Osteoblast (primary cell): ENCODE measurements around the gene CTNNA2. TPM values are rescaled to one million over a fixed set of nuclear protein-coding genes. Genes with fewer than 3 reads are reported as not detected.

Experiments
- DNase-seq: peaks from one replicate; pipeline ENCODE4 v3.0.0; 2011; ENCODE audit warnings: low spot score, mixed read lengths; ENCODE audit not compliant: insufficient read length; ENCODE audit errors: missing footprints
- H2AFZ ChIP-seq: 2 replicates; pipeline ENCODE4 v1.6.0; 2011; ENCODE audit warnings: mild to moderate bottlenecking, low read length
- H3K27ac ChIP-seq: 2 replicates; pipeline ENCODE4 v1.5.1; 2011; ENCODE audit warnings: mild to moderate bottlenecking, low read depth, low read length, moderate library complexity
- H3K27me3 ChIP-seq: 2 replicates; pipeline ENCODE4 v1.6.0; 2012; ENCODE audit warnings: mild to moderate bottlenecking, control low read depth, inconsistent platforms, low read length, moderate library complexity; ENCODE audit not compliant: insufficient read depth
- H3K36me3 ChIP-seq: 2 replicates; pipeline ENCODE4 v1.5.1; 2011; ENCODE audit warnings: mild to moderate bottlenecking, low read length, control low read depth, moderate library complexity; ENCODE audit not compliant: insufficient read depth
- H3K4me1 ChIP-seq: 2 replicates; pipeline ENCODE4 v1.5.1; 2011; ENCODE audit warnings: mild to moderate bottlenecking, low read length, control low read depth, moderate library complexity; ENCODE audit not compliant: insufficient read depth
- H3K4me2 ChIP-seq: 2 replicates; pipeline ENCODE4 v1.6.0; 2011; ENCODE audit warnings: mild to moderate bottlenecking, low read length; ENCODE audit not compliant: insufficient read depth
- H3K4me3 ChIP-seq: fragments of 200-600 bp; sonication (generic); 3 replicates; pipeline ENCODE4 v1.5.1; 2012; ENCODE audit warnings: mild to moderate bottlenecking, low read length, inconsistent platforms; ENCODE audit not compliant: insufficient read depth
- H3K79me2 ChIP-seq: 2 replicates; pipeline ENCODE4 v1.6.0; 2012; ENCODE audit warnings: mild to moderate bottlenecking, low read length, control low read depth, inconsistent platforms; ENCODE audit not compliant: insufficient read depth
- H3K9me3 ChIP-seq: 2 replicates; pipeline ENCODE4 v1.5.1; 2011; ENCODE audit warnings: low read depth, low read length, control low read depth
- H4K20me1 ChIP-seq: 2 replicates; pipeline ENCODE4 v1.6.0; 2012; ENCODE audit warnings: mild to moderate bottlenecking, low read length, control low read depth; ENCODE audit not compliant: insufficient read depth
- total RNA-seq: library from RNA; depleted of rRNA; stranded (reverse); fragments of >200 nt; gene quantifications from 2 replicates; pipeline ENCODE4 v1.2.3, GENCODE V29; 2012
- TF ChIP-seq, protein P1 (sequence below): IDR thresholded peaks from 2 replicates; pipeline ENCODE4 v1.5.1; 2011; ENCODE audit warnings: mild to moderate bottlenecking, low read depth, low read length, moderate library complexity; ENCODE audit errors: extremely low read depth

Gene CTNNA2
- total RNA-seq, 1 donor = not detected

DNA sequence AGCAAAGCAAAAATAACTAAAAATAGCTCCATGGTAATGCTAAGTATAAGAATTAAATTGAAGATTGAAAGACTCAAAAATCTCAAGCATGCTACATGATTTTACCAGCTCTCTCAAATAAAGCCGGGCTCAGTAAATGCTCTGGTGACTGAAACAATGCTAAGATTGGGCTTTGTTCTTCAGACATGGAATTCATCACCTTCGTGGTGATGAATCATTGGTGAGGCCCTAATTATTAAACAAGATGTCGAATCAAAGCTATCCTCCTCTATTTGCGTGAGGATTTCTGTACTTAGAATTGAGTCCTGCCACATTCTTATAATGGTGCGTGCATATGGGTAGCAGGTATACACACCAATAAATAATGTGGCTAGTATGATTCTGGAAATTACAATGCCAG lies 850.5 kb downstream of the CTNNA2 start:
- Histone ChIP-seq H3K27ac (no peak overlapping the region), H3K36me3 (no peaks in the 10 kb centered on the region), H3K4me1 (no peaks in the 10 kb centered on the region), H3K4me2 (no peak overlapping the region), H4K20me1 (no peaks in the 10 kb centered on the region), H3K27me3 (no peaks in the 10 kb centered on the region), H3K9me3 (no peaks in the 10 kb centered on the region), H3K79me2 (no peaks in the 10 kb centered on the region), H2AFZ (no peak overlapping the region), H3K4me3 (no peak overlapping the region)
- DNase-seq = no peak
- TF ChIP-seq, protein P1, sequence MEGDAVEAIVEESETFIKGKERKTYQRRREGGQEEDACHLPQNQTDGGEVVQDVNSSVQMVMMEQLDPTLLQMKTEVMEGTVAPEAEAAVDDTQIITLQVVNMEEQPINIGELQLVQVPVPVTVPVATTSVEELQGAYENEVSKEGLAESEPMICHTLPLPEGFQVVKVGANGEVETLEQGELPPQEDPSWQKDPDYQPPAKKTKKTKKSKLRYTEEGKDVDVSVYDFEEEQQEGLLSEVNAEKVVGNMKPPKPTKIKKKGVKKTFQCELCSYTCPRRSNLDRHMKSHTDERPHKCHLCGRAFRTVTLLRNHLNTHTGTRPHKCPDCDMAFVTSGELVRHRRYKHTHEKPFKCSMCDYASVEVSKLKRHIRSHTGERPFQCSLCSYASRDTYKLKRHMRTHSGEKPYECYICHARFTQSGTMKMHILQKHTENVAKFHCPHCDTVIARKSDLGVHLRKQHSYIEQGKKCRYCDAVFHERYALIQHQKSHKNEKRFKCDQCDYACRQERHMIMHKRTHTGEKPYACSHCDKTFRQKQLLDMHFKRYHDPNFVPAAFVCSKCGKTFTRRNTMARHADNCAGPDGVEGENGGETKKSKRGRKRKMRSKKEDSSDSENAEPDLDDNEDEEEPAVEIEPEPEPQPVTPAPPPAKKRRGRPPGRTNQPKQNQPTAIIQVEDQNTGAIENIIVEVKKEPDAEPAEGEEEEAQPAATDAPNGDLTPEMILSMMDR = no peak

DNA sequence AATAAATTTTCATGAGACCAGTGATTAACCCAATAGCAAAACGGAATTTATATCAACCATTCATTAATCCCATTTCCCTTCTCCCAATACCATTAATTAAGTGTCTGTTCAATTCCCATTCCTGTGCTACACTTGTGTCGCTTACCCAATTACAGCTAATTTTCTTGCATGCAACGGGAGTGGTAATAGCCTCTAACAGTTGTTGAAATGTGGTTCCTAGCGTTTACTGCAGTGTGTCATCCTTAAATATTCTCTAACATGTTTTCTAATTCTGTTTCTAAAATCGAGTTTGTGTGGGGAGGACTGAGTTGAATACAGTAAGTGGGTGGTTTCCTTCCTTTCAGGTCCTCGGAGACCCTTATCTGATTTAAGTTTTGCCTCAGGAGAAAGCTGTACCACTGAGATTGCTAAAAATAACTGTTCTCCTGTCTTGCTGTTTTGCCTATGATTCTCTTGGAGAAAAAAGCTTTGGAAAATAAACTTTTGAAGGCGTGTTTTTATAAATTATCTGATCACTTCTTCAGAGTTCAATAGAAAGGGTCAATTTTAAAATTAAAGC lies 851.0 kb downstream of the CTNNA2 start:
- Histone ChIP-seq H3K36me3 (no peaks in the 10 kb centered on the region), H3K4me2 (no peak overlapping the region), H3K4me1 (no peaks in the 10 kb centered on the region), H4K20me1 (no peaks in the 10 kb centered on the region), H3K27me3 (no peaks in the 10 kb centered on the region), H2AFZ (no peak overlapping the region), H3K4me3 (no peak overlapping the region), H3K9me3 (no peaks in the 10 kb centered on the region), H3K79me2 (no peaks in the 10 kb centered on the region), H3K27ac (no peak overlapping the region)
- TF ChIP-seq, protein P1 = no peak
- DNase-seq = no peak

DNA sequence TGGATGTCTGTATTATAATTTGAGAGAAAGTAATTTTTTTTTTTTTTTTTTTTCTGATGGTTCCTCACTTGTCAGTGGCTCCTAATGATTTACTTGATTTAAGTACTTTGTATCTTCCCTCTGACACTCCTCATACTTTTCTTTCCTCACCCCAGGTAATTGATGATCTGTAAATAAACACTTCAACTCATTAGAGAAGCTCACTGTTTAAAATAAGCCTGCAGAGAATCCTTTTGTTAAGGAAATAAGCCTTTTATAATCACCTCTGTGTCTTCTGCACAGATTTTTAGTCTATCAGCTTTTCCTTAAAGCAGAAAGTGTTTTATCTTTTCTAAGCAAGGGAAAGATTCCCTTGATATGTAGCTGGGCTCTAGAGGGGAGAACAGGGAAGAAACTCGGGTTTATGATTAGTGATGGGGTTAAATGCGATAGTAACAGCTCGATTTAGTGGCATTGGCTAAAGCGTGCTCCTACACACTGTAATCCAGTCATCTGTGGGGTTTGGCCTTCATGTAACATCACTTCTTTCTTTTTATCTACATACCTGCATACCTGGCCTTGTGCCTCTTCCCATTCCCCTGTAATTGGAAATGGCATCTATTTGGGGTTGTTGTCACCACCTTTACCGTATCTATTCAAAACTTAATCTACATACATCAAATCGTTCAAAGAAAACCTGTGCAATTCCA lies 851.8 kb downstream of the CTNNA2 start:
- Histone ChIP-seq H4K20me1 (no peaks in the 10 kb centered on the region), H3K4me1 (no peaks in the 10 kb centered on the region), H3K79me2 (no peaks in the 10 kb centered on the region), H3K9me3 (no peaks in the 10 kb centered on the region), H2AFZ (no peak overlapping the region), H3K4me2 (no peak overlapping the region), H3K27me3 (no peaks in the 10 kb centered on the region), H3K27ac (no peak overlapping the region), H3K36me3 (no peaks in the 10 kb centered on the region), H3K4me3 (no peak overlapping the region)
- TF ChIP-seq, protein P1 = no peak
- DNase-seq = no peak

DNA sequence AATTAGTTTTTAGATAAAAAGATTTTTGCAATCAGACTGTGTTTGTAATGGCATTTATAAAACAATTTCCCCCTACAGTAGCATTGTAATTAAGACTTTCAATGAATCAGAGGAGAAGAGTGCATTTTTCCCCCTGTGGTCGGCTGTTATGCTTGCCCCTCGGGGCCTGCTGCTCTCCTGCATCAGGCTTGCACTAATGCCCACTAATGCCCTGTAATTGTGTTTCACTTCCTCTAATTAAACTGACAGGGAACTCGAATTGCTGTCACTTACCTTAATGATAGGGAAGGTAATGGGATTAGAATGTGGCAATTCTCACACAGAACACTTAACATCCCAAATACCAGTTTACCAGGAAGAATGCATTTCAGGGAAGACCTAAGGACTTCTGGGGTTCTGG lies 852.9 kb downstream of the CTNNA2 start:
- TF ChIP-seq, protein P1 = no peak
- no peaks in the 10 kb centered on the region for H3K4me1 ChIP-seq
- H3K36me3 ChIP-seq = no peaks in the 10 kb centered on the region
- no peaks in the 10 kb centered on the region for H3K79me2 ChIP-seq
- H3K4me3 ChIP-seq = no peak overlapping the region
- no peaks in the 10 kb centered on the region for H3K9me3 ChIP-seq
- H4K20me1 ChIP-seq = no peaks in the 10 kb centered on the region
- H2AFZ ChIP-seq = no peak overlapping the region
- H3K4me2 ChIP-seq = no peak overlapping the region
- H3K27me3 ChIP-seq = no peaks in the 10 kb centered on the region
- no peak overlapping the region for H3K27ac ChIP-seq
- no peak for DNase-seq
